OCI-LY7 (cell line): ENCODE data around the gene RIPK4. TPM values are rescaled to one million over a fixed set of nuclear protein-coding genes. Genes with fewer than 3 reads are reported as not detected.

Source experiments
- BruUV-seq: library from RNA; stranded (reverse); fragments of 400-500 nt; replicated peaks from 2 replicates; lab custom pipeline; 2021; lab: Mats Ljungman, UMichigan
- CTCF ChIA-PET: fragments of 300-600 bp; sonication (Branson Sonifier 250); formaldehyde crosslinking; loops from one replicate; lab custom pipeline; 2022; ENCODE audit warnings: antibody characterized with exemption; ENCODE audit not compliant: unreplicated experiment; lab: Charles Lee
- POLR2A ChIA-PET: fragments of 300-600 bp; sonication (Branson Sonifier 250); formaldehyde crosslinking; loops from one replicate; lab custom pipeline; 2022; ENCODE audit warnings: antibody characterized with exemption; lab: Charles Lee
- DNase-seq: peaks from one replicate; pipeline ENCODE4 v3.0.0-alpha.2; 2015; ENCODE audit warnings: low spot score
- H2AFZ ChIP-seq: fragments of 200-600 bp; sonication (generic), shearing (Covaris generic); 2 replicates; pipeline ENCODE4 v1.6.1; 2014; ENCODE audit warnings: mild to moderate bottlenecking, antibody characterized with exemption, low read length, moderate library complexity
- H3K27ac ChIP-seq: fragments of 200-600 bp; sonication (generic); 2 replicates; pipeline ENCODE4 v1.5.1; 2014; ENCODE audit warnings: mixed run types, low read depth, mild to moderate bottlenecking, moderate library complexity, low read length, inconsistent platforms; ENCODE audit not compliant: poor library complexity, severe bottlenecking
- H3K36me3 ChIP-seq: fragments of 200-600 bp; sonication (generic); 2 replicates; pipeline ENCODE4 v1.6.1; 2014; ENCODE audit warnings: mild to moderate bottlenecking, antibody characterized with exemption, low read length, moderate library complexity, mixed read lengths; ENCODE audit not compliant: insufficient read depth
- H3K4me1 ChIP-seq: fragments of 200-600 bp; sonication (generic); 2 replicates; pipeline ENCODE4 v1.5.1; 2014; ENCODE audit warnings: mild to moderate bottlenecking, low read length; ENCODE audit not compliant: insufficient read depth, poor library complexity, severe bottlenecking
- H3K4me2 ChIP-seq: fragments of 200-600 bp; sonication (generic); 2 replicates; pipeline ENCODE4 v1.6.1; 2014; ENCODE audit warnings: mild to moderate bottlenecking, low read length
- H3K4me3 ChIP-seq: fragments of 200-600 bp; sonication (generic); 2 replicates; pipeline ENCODE4 v1.5.1; 2014; ENCODE audit warnings: mild to moderate bottlenecking, low read depth, low read length; ENCODE audit not compliant: poor library complexity, severe bottlenecking
- H3K79me2 ChIP-seq: fragments of 200-600 bp; sonication (generic); 2 replicates; pipeline ENCODE4 v1.6.1; 2016; ENCODE audit warnings: low read depth, mild to moderate bottlenecking, low read length, moderate library complexity, mixed read lengths; ENCODE audit not compliant: insufficient read depth
- H3K9me2 ChIP-seq: fragments of 200-600 bp; sonication (generic); 2 replicates; pipeline ENCODE4 v1.6.1; 2016; ENCODE audit warnings: mild to moderate bottlenecking, low read length, mixed read lengths; ENCODE audit not compliant: insufficient read depth
- H3K9me3 ChIP-seq: fragments of 200-600 bp; sonication (generic); 2 replicates; pipeline ENCODE4 v1.6.1; 2014; ENCODE audit warnings: mild to moderate bottlenecking, mixed run types, low read length, mixed read lengths
- H4K20me1 ChIP-seq: fragments of 200-600 bp; sonication (generic); 2 replicates; pipeline ENCODE4 v1.6.1; 2014; ENCODE audit warnings: mild to moderate bottlenecking, antibody characterized with exemption, low read length, moderate library complexity, mixed read lengths; ENCODE audit not compliant: insufficient read depth
- EZH2phosphoT487 ChIP-seq: fragments of 200-600 bp; sonication (generic); IDR thresholded peaks from 2 replicates; pipeline ENCODE4 v1.6.1; 2018; ENCODE audit warnings: low read depth, borderline replicate concordance, mild to moderate bottlenecking, mixed run types, antibody characterized with exemption, low read length, moderate library complexity, mixed read lengths
- intact Hi-C: fragments of 100-400 bp; cut with micrococcal nuclease; formaldehyde crosslinking; loops from one replicate; pipeline ENCODE4 v1.10.0; 2022; ENCODE audit not compliant: unreplicated experiment
- total RNA-seq, 2 experiments: library from RNA; depleted of rRNA in 1 of 2; stranded (reverse); fragments of >200 nt in 1 of 2; shearing (Covaris generic) in 1 of 2; gene quantifications; 2 replicates each; pipeline ENCODE4 v1.2.3, GENCODE V29; 2014 to 2022
- TF ChIP-seq, protein P1 (sequence below): fragments of 200-600 bp; sonication (generic); conservative IDR thresholded peaks from 2 replicates; pipeline ENCODE4 v1.5.1; 2014; ENCODE audit warnings: mild to moderate bottlenecking, antibody characterized with exemption, low read length, moderate library complexity, mixed read lengths

The RIPK4 gene
- total RNA-seq, 2 experiments from 2014 or later: 0.08 to 0.19 TPM

DNA sequence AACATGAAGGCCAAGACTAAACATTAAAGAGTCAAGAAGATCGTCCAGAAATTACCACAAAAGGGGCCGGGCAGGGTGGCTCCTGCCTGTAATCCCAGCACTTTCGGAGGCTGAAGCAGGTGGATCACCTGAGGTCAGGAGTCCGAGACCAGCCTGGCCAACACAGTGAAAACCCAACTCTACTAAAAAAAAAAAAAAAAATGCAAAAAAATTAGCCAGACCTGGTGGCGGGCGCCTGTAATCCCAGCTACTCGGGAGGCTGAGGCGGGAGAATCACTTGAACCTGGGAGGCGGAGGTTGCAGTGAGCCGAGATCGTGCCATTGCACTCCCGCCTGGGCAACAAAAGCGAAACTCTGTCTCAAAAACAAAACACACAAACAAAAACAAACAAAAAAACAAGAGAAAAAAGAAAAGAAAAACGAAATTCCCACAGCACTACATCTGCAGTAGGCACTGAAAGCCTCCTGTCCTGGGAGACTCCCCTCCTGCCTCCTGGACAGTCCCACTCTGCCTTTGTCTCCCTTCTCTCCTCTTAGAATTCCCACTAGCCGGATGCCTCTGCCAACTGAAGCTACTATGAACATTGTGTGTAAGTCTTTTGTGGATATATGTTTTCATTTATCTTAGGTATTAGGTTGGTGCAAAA is 17.7 kb upstream of the RIPK4 start:
- Histone ChIP-seq H3K79me2 (no peaks in the 10 kb centered on the region), H3K27ac (no peak overlapping the region), H3K36me3 (no peaks in the 10 kb centered on the region), H3K4me1 (no peaks in the 10 kb centered on the region), H3K9me2 (no peaks in the 10 kb centered on the region), H4K20me1 (no peaks in the 10 kb centered on the region), H3K9me3 (no peaks in the 10 kb centered on the region), H3K4me2 (no peak overlapping the region), H3K4me3 (no peak overlapping the region), H2AFZ (no peak overlapping the region)
- intact Hi-C loops: no loop called here
- TF ChIP-seq, protein P1, sequence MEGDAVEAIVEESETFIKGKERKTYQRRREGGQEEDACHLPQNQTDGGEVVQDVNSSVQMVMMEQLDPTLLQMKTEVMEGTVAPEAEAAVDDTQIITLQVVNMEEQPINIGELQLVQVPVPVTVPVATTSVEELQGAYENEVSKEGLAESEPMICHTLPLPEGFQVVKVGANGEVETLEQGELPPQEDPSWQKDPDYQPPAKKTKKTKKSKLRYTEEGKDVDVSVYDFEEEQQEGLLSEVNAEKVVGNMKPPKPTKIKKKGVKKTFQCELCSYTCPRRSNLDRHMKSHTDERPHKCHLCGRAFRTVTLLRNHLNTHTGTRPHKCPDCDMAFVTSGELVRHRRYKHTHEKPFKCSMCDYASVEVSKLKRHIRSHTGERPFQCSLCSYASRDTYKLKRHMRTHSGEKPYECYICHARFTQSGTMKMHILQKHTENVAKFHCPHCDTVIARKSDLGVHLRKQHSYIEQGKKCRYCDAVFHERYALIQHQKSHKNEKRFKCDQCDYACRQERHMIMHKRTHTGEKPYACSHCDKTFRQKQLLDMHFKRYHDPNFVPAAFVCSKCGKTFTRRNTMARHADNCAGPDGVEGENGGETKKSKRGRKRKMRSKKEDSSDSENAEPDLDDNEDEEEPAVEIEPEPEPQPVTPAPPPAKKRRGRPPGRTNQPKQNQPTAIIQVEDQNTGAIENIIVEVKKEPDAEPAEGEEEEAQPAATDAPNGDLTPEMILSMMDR: no peak
- TF ChIP-seq EZH2phosphoT487: no peak
- no TSS peak for BruUV-seq
- POLR2A ChIA-PET: no interaction called here
- CTCF ChIA-PET: no interaction called here
- no peak for DNase-seq

DNA sequence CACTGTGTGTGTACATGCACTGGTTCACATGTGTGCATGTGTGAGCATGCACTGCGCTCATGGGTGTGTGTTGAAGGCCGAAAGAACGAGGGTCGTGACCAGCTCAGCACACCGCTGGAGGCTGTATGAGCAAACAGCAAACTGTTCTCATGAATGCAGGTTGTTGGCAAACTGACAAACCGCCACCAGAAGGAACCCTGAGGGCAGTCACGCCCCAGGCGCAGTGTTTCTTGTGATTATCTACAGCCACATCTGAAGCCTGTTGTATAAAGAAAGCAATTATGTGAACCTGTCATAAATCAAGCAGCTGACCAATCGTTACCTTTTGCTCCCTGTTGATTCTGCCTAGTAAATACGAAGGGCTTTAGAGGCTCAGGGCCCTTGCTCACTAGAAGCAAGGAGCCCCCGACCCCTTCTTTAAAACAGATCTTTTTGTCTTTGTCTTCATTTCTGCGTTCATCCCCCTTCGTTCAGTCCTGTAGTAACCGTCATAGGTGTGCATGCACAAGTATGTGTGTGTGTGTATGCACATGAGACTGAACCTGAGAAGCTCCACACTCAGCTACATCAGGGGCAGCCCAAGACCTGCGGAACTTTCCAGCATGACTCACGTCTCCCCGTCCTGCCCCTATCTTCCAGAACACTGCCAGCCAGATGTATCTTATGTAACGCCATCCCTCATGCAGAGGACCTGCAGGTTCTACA is 16.8 kb upstream of the RIPK4 start:
- CTCF ChIA-PET: interaction anchor here (0.5 kb wide), 1 partner anchor 80 kb away, joined by 3 read pairs; no protein-coding TSS in a partner anchor
- no peaks in the 10 kb centered on the region for H3K9me2 ChIP-seq
- H4K20me1 ChIP-seq: no peaks in the 10 kb centered on the region
- H3K9me3 ChIP-seq: no peaks in the 10 kb centered on the region
- no peak overlapping the region for H2AFZ ChIP-seq
- H3K4me2 ChIP-seq: no peak overlapping the region
- no peak for TF ChIP-seq EZH2phosphoT487
- TF ChIP-seq, protein P1: no peak
- POLR2A ChIA-PET: no interaction called here
- BruUV-seq: no TSS peak
- H3K4me1 ChIP-seq: no peaks in the 10 kb centered on the region
- intact Hi-C loops: no loop called here
- no peak overlapping the region for H3K4me3 ChIP-seq
- DNase-seq: no peak
- no peaks in the 10 kb centered on the region for H3K36me3 ChIP-seq
- H3K27ac ChIP-seq: no peak overlapping the region
- no peaks in the 10 kb centered on the region for H3K79me2 ChIP-seq

DNA sequence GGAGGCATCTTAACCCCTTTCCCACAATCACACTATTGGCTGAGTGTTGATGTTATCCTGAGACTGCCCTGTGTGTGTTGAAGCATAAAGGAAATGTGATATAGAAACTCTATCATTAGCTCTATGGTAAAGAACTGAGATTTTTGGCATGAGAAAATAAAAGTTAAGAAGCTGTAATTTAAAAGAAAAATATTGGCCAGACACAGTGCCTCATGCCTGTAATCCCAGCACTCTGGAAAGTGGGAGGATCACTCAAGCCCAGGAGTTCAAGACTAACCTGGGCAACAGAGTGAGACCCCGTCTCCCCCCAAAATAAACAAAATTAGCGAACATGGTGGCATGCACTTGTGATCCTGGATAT is 14.2 kb upstream of the RIPK4 start:
- Histone ChIP-seq H3K9me3 (no peaks in the 10 kb centered on the region), H4K20me1 (no peaks in the 10 kb centered on the region), H3K4me1 (no peaks in the 10 kb centered on the region), H3K9me2 (no peaks in the 10 kb centered on the region), H3K4me2 (no peak overlapping the region), H2AFZ (no peak overlapping the region), H3K36me3 (no peaks in the 10 kb centered on the region), H3K27ac (no peak overlapping the region), H3K4me3 (no peak overlapping the region), H3K79me2 (no peaks in the 10 kb centered on the region)
- no TSS peak for BruUV-seq
- intact Hi-C loops: no loop called here
- TF ChIP-seq, protein P1: no peak
- ChIA-PET POLR2A (no interaction called here), CTCF (no interaction called here)
- no peak for DNase-seq
